ENCODE data around the gene PPAT.

PPAT gene

DNA sequence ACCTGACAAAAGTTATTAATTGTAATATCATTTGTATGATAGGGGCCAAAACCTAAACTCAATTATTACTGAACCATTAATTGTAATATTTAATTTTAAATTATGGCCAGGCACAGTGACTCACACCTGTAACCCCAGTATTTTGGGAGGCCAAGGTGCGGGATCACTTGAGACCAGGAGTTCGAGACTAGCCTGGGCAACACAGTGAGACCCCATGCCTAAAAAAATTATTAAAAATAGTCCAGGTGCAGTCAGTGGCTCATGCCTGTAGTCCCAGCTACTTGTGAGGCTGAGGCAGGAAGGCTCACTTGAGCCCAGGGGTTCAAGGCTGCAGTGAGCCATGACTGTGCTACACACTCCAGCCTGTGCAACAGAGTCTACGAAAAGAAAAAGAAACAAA, 18.0 kb downstream of the PPAT start:
- H3K27me3 Mint-ChIP-seq (ENCODE audit: low read depth, poor library complexity), result no peaks in the 10 kb centered on the region
- TF ChIP-seq, protein P1, sequence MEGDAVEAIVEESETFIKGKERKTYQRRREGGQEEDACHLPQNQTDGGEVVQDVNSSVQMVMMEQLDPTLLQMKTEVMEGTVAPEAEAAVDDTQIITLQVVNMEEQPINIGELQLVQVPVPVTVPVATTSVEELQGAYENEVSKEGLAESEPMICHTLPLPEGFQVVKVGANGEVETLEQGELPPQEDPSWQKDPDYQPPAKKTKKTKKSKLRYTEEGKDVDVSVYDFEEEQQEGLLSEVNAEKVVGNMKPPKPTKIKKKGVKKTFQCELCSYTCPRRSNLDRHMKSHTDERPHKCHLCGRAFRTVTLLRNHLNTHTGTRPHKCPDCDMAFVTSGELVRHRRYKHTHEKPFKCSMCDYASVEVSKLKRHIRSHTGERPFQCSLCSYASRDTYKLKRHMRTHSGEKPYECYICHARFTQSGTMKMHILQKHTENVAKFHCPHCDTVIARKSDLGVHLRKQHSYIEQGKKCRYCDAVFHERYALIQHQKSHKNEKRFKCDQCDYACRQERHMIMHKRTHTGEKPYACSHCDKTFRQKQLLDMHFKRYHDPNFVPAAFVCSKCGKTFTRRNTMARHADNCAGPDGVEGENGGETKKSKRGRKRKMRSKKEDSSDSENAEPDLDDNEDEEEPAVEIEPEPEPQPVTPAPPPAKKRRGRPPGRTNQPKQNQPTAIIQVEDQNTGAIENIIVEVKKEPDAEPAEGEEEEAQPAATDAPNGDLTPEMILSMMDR (IDR thresholded peaks at IDR 0.05), result no peak
- peaks cover 4% of the 10 kb centered on the region for H3K4me1 Mint-ChIP-seq
- no peak overlapping the region for H3K4me3 Mint-ChIP-seq
- H3K36me3 Mint-ChIP-seq (ENCODE audit: low read depth), result peaks cover 26% of the 10 kb centered on the region
- peaks cover 3% of the 10 kb centered on the region for H3K9me3 Mint-ChIP-seq
- H3K27ac Mint-ChIP-seq, result no peak overlapping the region
- no peak for DNase-seq

DNA sequence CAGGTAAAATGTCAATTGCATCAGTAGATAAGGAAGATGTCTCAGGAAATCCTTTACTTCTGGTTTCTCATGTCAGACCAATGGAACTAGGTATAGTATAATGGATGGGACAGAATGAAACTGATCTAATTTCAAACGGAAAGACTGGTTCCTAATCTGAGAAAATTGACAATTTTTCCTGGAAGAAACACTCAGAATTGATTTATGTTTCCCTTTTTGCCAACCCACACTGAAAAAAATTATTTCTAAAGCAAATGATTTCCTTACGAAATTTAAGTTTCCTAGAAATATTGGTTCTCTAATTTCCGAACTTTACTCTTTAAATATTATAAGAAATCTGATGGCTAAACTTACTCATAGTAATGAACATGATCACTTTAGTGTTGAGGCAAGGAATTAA, 19.1 kb downstream of the PPAT start:
- H3K27ac Mint-ChIP-seq, result peak overlapping the region; percentile 80
- no peak overlapping the region for H3K4me3 Mint-ChIP-seq
- H3K4me1 Mint-ChIP-seq, result peaks cover 15% of the 10 kb centered on the region
- no peaks in the 10 kb centered on the region for H3K9me3 Mint-ChIP-seq
- TF ChIP-seq, protein P1 (IDR thresholded peaks at IDR 0.05), result no peak
- no peak for DNase-seq
- H3K36me3 Mint-ChIP-seq (ENCODE audit: low read depth), result peaks cover 16% of the 10 kb centered on the region
- no peaks in the 10 kb centered on the region for H3K27me3 Mint-ChIP-seq (ENCODE audit: low read depth, poor library complexity)

DNA sequence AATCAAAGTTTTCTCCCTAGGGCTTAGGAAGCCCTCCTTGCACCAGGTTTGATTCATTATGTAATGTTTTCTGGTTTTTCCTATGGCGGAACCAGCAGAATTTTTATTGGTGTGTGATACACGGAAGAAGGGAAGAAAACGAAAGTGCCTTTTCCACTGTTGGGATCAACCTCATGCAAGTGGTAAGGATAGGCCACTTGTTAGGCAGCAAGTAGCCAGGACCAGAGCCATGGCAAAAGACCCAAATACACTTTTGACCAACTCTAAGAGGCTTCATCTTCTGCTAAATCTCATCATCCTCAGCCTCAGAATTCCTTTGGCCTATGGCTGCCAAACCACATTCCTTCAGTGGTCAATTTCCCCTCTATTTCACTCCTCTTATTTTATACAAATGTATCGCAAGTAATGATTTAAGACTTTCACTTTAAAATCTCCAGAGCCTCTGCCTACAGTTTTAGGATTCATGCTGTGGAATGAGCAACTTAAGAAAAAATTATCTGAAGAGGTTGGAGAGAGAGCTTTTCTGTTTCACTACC, 21.2 kb downstream of the PPAT start:
- H3K27ac Mint-ChIP-seq, result peak overlapping the region; percentile 70
- H3K4me3 Mint-ChIP-seq, result no peak overlapping the region
- no peaks in the 10 kb centered on the region for H3K27me3 Mint-ChIP-seq (ENCODE audit: low read depth, poor library complexity)

DNA sequence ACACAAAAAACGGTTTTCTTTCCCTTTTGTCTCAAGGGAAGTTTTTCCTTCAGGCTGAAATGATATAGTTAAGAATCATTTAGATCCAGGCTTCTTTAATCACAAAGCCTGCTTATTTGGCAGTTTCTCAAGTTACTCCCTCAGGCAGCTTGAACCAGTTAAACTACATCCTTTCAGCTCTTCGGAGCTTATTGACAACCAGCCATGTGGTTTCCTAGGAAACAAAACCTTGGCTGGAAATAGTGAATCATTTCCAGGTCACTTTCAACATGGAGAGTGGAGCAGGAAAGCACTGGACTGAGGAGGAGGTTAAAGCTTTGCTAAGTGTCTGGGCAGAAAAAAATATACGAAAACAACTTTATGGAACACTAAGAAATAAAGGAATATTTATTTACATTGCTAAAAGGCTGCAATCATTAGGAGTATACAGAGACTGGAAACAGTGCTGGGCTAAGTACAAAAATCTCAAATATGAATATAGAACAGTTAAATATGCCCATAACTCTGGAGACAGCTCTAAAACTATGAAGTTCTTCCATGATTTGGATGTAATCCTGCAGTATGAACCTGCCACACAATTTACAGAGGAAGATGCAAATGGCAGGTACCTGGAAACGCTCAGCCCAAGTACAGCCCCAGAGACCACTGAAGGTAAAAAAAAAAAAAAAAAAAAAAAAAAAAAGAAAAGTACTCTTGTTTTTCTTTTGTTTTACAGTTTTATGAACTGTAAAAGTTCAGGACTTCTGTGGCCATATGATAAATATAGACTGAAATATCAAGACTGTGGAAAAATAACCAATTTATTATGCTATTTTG, 25.0 kb downstream of the PPAT start:
- peak overlapping the region; percentile 76 for H3K4me3 Mint-ChIP-seq
- no peaks in the 10 kb centered on the region for H3K27me3 Mint-ChIP-seq (ENCODE audit: low read depth, poor library complexity)
- TF ChIP-seq, protein P1 (IDR thresholded peaks at IDR 0.05), result no peak
- no peaks in the 10 kb centered on the region for H3K9me3 Mint-ChIP-seq
- peaks cover 42% of the 10 kb centered on the region for H3K4me1 Mint-ChIP-seq
- H3K36me3 Mint-ChIP-seq (ENCODE audit: low read depth), result peaks cover 30% of the 10 kb centered on the region
- peak; percentile 12 for DNase-seq
- H3K27ac Mint-ChIP-seq, result peak overlapping the region; percentile 99

More for the DNA sequence above, 21.2 kb downstream of the PPAT start:
- TF ChIP-seq, protein P1 (IDR thresholded peaks at IDR 0.05), result no peak
- H3K9me3 Mint-ChIP-seq, result no peaks in the 10 kb centered on the region
- no peak for DNase-seq
- H3K4me1 Mint-ChIP-seq, result peaks cover 35% of the 10 kb centered on the region
- H3K36me3 Mint-ChIP-seq (ENCODE audit: low read depth), result no peaks in the 10 kb centered on the region

DNA sequence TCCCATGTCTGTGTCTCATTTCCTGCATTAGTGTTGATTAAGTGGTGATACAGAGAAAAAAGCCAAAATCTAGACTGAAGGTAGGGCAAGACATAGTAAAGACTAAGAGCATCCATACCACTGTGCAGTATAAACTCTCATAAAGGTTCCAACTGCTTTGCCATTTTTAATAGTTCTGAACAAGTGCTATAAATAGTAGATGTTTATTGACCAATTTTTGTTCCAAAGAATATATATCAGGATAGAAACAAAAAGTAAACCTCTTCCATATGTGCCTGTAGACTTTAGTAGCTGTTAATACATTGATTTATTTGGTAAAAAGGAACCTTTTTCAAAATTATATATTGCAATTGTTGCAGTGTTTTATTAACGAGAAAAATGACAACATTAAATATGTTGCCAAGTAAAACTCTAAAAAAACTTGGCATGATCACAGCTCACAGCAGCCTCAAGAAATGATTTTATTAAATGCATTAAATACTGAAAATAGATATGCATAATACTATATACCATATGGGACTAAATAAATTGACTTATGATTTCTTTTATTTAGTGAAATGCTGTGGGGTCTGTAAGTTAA, 25.8 kb downstream of the PPAT start:
- peak overlapping the region; percentile 99 for H3K27ac Mint-ChIP-seq
- no peaks in the 10 kb centered on the region for H3K9me3 Mint-ChIP-seq
- H3K4me1 Mint-ChIP-seq, result peaks cover 42% of the 10 kb centered on the region
- TF ChIP-seq, protein P1 (IDR thresholded peaks at IDR 0.05), result no peak
- no peaks in the 10 kb centered on the region for H3K27me3 Mint-ChIP-seq (ENCODE audit: low read depth, poor library complexity)
- no peak for DNase-seq
- peaks cover 30% of the 10 kb centered on the region for H3K36me3 Mint-ChIP-seq (ENCODE audit: low read depth)
- H3K4me3 Mint-ChIP-seq, result no peak overlapping the region
